ENCODE results near the gene SARS1.

GRCh38 chr1:109281680-109282496 is 68.2 kb downstream of the SARS1 start:
- TF ChIP-seq FOXM1 (IDR thresholded peaks at IDR 0.05; ENCODE audit: low read depth) (no peak), TAF1 (IDR thresholded peaks at IDR 0.05; ENCODE audit: borderline replicate concordance, low read depth, low read length) (no peak), EZH2phosphoT487 (IDR thresholded peaks at IDR 0.05; ENCODE audit: borderline replicate concordance, low read depth) (no peak), CTCF (IDR thresholded peaks at IDR 0.05) (no peak), JUND (IDR thresholded peaks at IDR 0.05) (no peak), SIN3A (IDR thresholded peaks at IDR 0.05; ENCODE audit: borderline replicate concordance, low read depth, low read length) (no peak)
